Peyer's patch (tissue), 4 donors: ENCODE data around the gene ADGRF1. TPM values are rescaled to one million over a fixed set of nuclear protein-coding genes. Genes with fewer than 3 reads are reported as not detected.

Experiments
- DNase-seq, 3 donors: peaks; one replicate each; pipeline ENCODE4 v3.0.0-alpha.2; 2017 to 2019
- H3K27ac ChIP-seq, 4 donors: fragments of 200-600 bp; sonication (generic); one replicate each; pipeline ENCODE4 v1.5.1; 2016 to 2019
- H3K27me3 ChIP-seq, 2 donors: fragments of 200-600 bp; sonication (generic); one replicate each; pipeline ENCODE4 v1.5.1; 2019
- H3K36me3 ChIP-seq, 3 donors: fragments of 200-600 bp; sonication (generic); one replicate each; pipeline ENCODE4 v1.5.1; 2016 to 2019
- H3K4me1 ChIP-seq, 4 donors: fragments of 200-600 bp; sonication (generic); one replicate each; pipeline ENCODE4 v1.5.1; 2016 to 2019
- H3K4me3 ChIP-seq, 4 donors: fragments of 200-600 bp; sonication (generic); 1 replicate in 3 of 4; 2 replicates in 1 of 4; pipeline ENCODE4 v1.5.1; 2016 to 2019; ENCODE audit warnings: mild to moderate bottlenecking in 1 of 4
- H3K9me3 ChIP-seq, 4 donors: fragments of 200-600 bp; sonication (generic); one replicate each; pipeline ENCODE4 v1.5.1; 2016 to 2019; ENCODE audit warnings: mild to moderate bottlenecking in 1 of 4
- POLR2A ChIP-seq, 2 donors: fragments of 450-650 bp; IDR thresholded peaks; one replicate each; pipeline ENCODE4 v1.5.1; 2017; ENCODE audit warnings: antibody characterized with exemption in 2 of 2, mild to moderate bottlenecking in 2 of 2, moderate library complexity in 2 of 2
- total RNA-seq, 4 donors: library from RNA; depleted of rRNA; stranded (reverse); fragments of >200 nt; gene quantifications; one replicate each; pipeline ENCODE4 v1.1.0, GENCODE V29; 2016
- TF ChIP-seq, protein P1 (sequence below), 6 experiments: fragments of 450-650 bp in 4 of 6; fragments of 200-600 bp in 2 of 6; sonication (generic) in 1 of 6; IDR thresholded peaks; one replicate each; pipeline ENCODE4 v1.5.1; 2017 to 2019; ENCODE audit warnings: antibody characterized with exemption in 6 of 6, mild to moderate bottlenecking in 3 of 6, moderate library complexity in 1 of 6

Gene ADGRF1
- total RNA-seq, 4 donors from 2014 or later: 7.4 to 22.6 (median 13.5) TPM; not detected in 1

DNA sequence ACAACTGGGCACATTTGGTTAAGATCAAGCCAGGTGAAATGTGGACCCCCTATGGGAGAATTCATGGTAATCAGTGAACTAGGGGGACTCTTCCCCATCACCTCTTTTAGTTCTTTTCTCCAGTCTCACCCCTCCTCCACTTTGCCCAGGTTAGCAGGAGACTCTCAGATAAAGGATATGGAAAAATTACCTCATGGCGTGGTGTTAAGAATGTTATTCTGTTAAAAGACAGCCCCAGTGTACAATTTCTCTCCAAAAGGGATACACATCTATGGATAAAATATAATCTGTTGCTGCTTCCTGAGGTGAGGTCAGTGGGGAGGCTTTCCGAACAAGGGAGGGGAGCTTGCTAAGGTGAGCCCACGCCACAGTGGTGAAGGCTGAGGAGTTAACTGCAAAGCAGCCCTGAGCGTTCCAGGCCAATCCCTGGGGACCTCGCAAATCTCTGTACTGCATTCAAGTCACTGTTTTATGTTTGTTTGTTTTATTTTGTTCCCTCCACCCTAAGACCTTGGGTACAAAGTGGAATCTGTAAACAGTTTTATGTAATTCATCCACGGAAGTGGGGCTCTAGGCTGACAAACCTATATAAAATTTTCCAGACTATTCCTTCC is 52.0 kb downstream of the ADGRF1 start:
- Histone ChIP-seq H3K9me3 (no peaks in the 10 kb centered on the region), H3K27me3 (no peaks in the 10 kb centered on the region), H3K4me3 (no peak overlapping the region), H3K27ac (peak overlapping the region in 1 of 4 donors; percentile 2), H3K36me3 (no peaks in the 10 kb centered on the region), H3K4me1 (peaks cover 0 to 13% (median 0%) of the 10 kb centered on the region in 4 donors)
- DNase-seq: no peak
- no peak for TF ChIP-seq POLR2A (IDR thresholded peaks at IDR 0.05)
- TF ChIP-seq, protein P1, sequence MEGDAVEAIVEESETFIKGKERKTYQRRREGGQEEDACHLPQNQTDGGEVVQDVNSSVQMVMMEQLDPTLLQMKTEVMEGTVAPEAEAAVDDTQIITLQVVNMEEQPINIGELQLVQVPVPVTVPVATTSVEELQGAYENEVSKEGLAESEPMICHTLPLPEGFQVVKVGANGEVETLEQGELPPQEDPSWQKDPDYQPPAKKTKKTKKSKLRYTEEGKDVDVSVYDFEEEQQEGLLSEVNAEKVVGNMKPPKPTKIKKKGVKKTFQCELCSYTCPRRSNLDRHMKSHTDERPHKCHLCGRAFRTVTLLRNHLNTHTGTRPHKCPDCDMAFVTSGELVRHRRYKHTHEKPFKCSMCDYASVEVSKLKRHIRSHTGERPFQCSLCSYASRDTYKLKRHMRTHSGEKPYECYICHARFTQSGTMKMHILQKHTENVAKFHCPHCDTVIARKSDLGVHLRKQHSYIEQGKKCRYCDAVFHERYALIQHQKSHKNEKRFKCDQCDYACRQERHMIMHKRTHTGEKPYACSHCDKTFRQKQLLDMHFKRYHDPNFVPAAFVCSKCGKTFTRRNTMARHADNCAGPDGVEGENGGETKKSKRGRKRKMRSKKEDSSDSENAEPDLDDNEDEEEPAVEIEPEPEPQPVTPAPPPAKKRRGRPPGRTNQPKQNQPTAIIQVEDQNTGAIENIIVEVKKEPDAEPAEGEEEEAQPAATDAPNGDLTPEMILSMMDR (IDR thresholded peaks at IDR 0.05): no peak

DNA sequence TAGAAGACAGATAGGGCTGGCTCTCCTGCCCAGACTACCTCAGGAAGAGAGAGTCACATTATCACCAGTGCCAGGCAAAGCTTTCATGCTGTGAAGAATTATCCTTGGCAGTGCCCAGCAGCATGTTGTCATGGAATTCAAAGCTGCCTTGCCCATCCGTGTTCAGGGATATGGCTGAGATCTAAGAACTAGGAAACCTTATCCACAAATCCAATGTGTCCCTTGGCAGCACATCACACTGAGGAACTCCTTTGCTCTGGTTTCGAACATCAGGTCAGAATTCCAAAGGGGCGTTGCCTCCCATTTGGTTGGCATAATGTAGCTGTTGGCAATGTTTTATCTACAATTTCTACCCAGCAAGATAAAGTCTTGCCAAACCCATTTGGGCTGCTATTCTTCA is 52.7 kb downstream of the ADGRF1 start:
- peak in 1 of 3 donors; percentile 51 for DNase-seq
- no peak overlapping the region for H3K4me3 ChIP-seq
- no peaks in the 10 kb centered on the region for H3K9me3 ChIP-seq
- H3K27me3 ChIP-seq: no peaks in the 10 kb centered on the region
- peak overlapping the region in 1 of 4 donors; percentile 2 for H3K27ac ChIP-seq
- TF ChIP-seq, protein P1 (IDR thresholded peaks at IDR 0.05): no peak
- TF ChIP-seq POLR2A (IDR thresholded peaks at IDR 0.05): no peak
- peaks cover 0 to 15% (median 0%) of the 10 kb centered on the region in 4 donors for H3K4me1 ChIP-seq
- no peaks in the 10 kb centered on the region for H3K36me3 ChIP-seq

- no peak for DNase-seq
- H3K27ac ChIP-seq: no peak overlapping the region
- H3K36me3 ChIP-seq: no peaks in the 10 kb centered on the region
- H3K27me3 ChIP-seq: no peaks in the 10 kb centered on the region
- peaks cover 0 to 20% (median 0%) of the 10 kb centered on the region in 4 donors for H3K4me1 ChIP-seq
- H3K9me3 ChIP-seq: no peaks in the 10 kb centered on the region
- no peak overlapping the region for H3K4me3 ChIP-seq
- TF ChIP-seq, protein P1 (IDR thresholded peaks at IDR 0.05): no peak
- TF ChIP-seq POLR2A (IDR thresholded peaks at IDR 0.05): no peak
Measured at GRCh38 chr6:46985943-46986342, 56.2 kb downstream of the ADGRF1 start.

- TF ChIP-seq POLR2A (IDR thresholded peaks at IDR 0.05): no peak
- TF ChIP-seq, protein P1 (IDR thresholded peaks at IDR 0.05): peak in 3 of 6 experiments; percentile 6 to 10 (median 9)
- no peak overlapping the region for H3K4me3 ChIP-seq
- no peaks in the 10 kb centered on the region for H3K36me3 ChIP-seq
- no peaks in the 10 kb centered on the region for H3K9me3 ChIP-seq
- peaks cover 0 to 7% (median 0%) of the 10 kb centered on the region in 4 donors for H3K4me1 ChIP-seq
- H3K27me3 ChIP-seq: no peaks in the 10 kb centered on the region
- no peak for DNase-seq
- no peak overlapping the region for H3K27ac ChIP-seq
Measured at GRCh38 chr6:46983007-46983411, 59.1 kb downstream of the ADGRF1 start.

DNA sequence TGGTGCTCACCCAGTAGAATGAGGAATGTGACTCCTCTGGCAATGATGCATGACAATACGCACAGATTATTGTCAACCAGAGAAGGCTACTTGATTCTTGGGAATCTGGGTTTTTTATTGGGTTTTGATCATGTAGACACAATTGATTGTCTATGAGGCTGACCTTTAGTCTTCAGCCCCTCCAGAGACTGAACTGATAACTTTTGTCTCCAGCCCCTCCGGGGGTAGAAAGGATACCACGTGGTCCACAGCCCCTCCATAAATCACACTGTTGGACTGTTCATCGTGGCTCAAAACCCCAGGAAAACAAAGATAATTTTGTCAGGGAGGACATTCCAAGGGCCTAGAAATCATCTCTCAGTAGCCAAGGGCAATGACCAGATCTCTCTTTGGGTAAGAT is 62.9 kb downstream of the ADGRF1 start:
- H3K36me3 ChIP-seq: no peaks in the 10 kb centered on the region
- H3K4me3 ChIP-seq: no peak overlapping the region
- H3K9me3 ChIP-seq: no peaks in the 10 kb centered on the region
- H3K27me3 ChIP-seq: no peaks in the 10 kb centered on the region
- TF ChIP-seq POLR2A (IDR thresholded peaks at IDR 0.05): no peak
- TF ChIP-seq, protein P1 (IDR thresholded peaks at IDR 0.05): no peak
- no peak for DNase-seq
- H3K4me1 ChIP-seq: peaks cover 0 to 5% (median 0%) of the 10 kb centered on the region in 4 donors
- H3K27ac ChIP-seq: no peak overlapping the region
